DND-41 (cell line): ENCODE measurements around the gene SERPINA3.

Experiments
- ATAC-seq: fragments of 200-7000 bp; cut with Tn5 transposase; 3 replicates; pipeline ENCODE4 v1.9.1; 2021; ENCODE audit warnings: low read depth; ENCODE audit not compliant: insufficient read depth
- DNase-seq: peaks from one replicate; pipeline ENCODE4 v3.0.0-alpha.2; 2020
- H2AFZ ChIP-seq: 2 replicates; pipeline ENCODE4 v1.6.0; 2012; ENCODE audit warnings: low read depth, low read length
- H3K27ac ChIP-seq: 2 replicates; pipeline ENCODE4 v1.5.1; 2012; ENCODE audit warnings: low read length, inconsistent platforms
- H3K27me3 ChIP-seq: fragments of 200-600 bp; sonication (generic); 2 replicates; pipeline ENCODE4 v1.6.0; 2012; ENCODE audit warnings: low read length, mild to moderate bottlenecking, inconsistent platforms; ENCODE audit not compliant: insufficient read depth, poor library complexity
- H3K36me3 ChIP-seq: 2 replicates; pipeline ENCODE4 v1.5.1; 2012; ENCODE audit warnings: low read length, inconsistent platforms; ENCODE audit not compliant: insufficient read depth
- H3K4me1 ChIP-seq: 2 replicates; pipeline ENCODE4 v1.5.1; 2012; ENCODE audit warnings: mild to moderate bottlenecking, low read length; ENCODE audit not compliant: insufficient read depth
- H3K4me2 ChIP-seq: 2 replicates; pipeline ENCODE4 v1.6.0; 2012; ENCODE audit warnings: mild to moderate bottlenecking, moderate library complexity, low read length, inconsistent platforms; ENCODE audit not compliant: insufficient read depth
- H3K4me3 ChIP-seq, 2 experiments: fragments of 200-600 bp in 1 of 2; shearing (Covaris generic) in 1 of 2; 2 replicates each; pipeline ENCODE4 v1.5.1; 2012 to 2016; ENCODE audit warnings: inconsistent platforms in 2 of 2, low read length in 2 of 2, mild to moderate bottlenecking in 2 of 2, low read depth in 1 of 2, moderate library complexity in 1 of 2
- H3K79me2 ChIP-seq: 2 replicates; pipeline ENCODE4 v1.6.0; 2012; ENCODE audit warnings: low read length, inconsistent platforms; ENCODE audit not compliant: insufficient read depth
- H3K9ac ChIP-seq: 2 replicates; pipeline ENCODE4 v1.6.0; 2012; ENCODE audit warnings: low read depth, mild to moderate bottlenecking, inconsistent platforms, low read length, moderate library complexity
- H3K9me3 ChIP-seq: 2 replicates; pipeline ENCODE4 v1.5.1; 2012; ENCODE audit warnings: low read length, moderate library complexity, mild to moderate bottlenecking, inconsistent platforms; ENCODE audit not compliant: insufficient read depth, severe bottlenecking
- H4K20me1 ChIP-seq: 2 replicates; pipeline ENCODE4 v1.6.0; 2012; ENCODE audit warnings: low read length; ENCODE audit not compliant: insufficient read depth
- EZH2 ChIP-seq: IDR thresholded peaks from 3 replicates; pipeline ENCODE4 v1.6.1; 2012; ENCODE audit warnings: borderline replicate concordance, low read depth, mild to moderate bottlenecking, moderate library complexity, low read length, inconsistent platforms; ENCODE audit not compliant: severe bottlenecking
- TF ChIP-seq, protein P1 (sequence below): IDR thresholded peaks from 2 replicates; pipeline ENCODE4 v1.5.1; 2012; ENCODE audit warnings: borderline replicate concordance, low read length, moderate library complexity, mild to moderate bottlenecking; ENCODE audit not compliant: poor library complexity, severe bottlenecking; ENCODE audit errors: extremely low read depth

SERPINA3 gene

DNA sequence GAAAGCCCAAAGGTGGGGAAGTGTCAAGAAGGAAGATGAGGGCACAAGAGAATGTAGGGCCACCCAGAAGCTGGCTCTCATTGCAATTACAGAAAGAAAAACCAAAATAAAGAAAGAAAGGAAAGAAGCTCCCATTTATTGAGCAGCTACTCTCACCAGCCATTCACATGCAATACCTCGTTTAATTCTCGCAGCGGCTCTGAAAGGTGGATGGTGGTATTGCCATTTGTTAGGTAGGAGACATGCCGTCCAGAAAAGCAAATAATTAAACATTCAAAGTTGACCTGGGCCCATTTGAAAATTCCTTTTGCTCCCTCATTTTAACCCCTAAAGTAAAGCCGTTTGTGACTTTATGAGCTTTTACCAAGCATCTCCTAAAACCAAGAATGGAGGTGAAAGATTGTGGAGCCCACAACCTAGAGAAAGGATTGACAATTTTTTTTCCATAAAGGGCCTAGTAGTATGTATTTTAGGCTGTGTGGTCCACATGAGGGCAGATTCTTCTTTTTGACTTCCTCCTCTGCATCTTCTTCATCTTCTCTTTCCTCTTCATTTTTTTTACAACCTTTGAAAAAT is 5.3 kb downstream of the SERPINA3 start:
- Histone ChIP-seq H3K4me1 (no peaks in the 10 kb centered on the region), H3K4me2 (no peak overlapping the region), H4K20me1 (no peaks in the 10 kb centered on the region), H3K27ac (no peak overlapping the region), H3K79me2 (no peaks in the 10 kb centered on the region), H3K9ac (no peak overlapping the region), H3K9me3 (peaks cover 18% of the 10 kb centered on the region), H3K36me3 (no peaks in the 10 kb centered on the region), H3K4me3 (no peak overlapping the region), H3K27me3 (no peaks in the 10 kb centered on the region), H2AFZ (no peak overlapping the region)
- TF ChIP-seq EZH2 = no peak
- TF ChIP-seq, protein P1, sequence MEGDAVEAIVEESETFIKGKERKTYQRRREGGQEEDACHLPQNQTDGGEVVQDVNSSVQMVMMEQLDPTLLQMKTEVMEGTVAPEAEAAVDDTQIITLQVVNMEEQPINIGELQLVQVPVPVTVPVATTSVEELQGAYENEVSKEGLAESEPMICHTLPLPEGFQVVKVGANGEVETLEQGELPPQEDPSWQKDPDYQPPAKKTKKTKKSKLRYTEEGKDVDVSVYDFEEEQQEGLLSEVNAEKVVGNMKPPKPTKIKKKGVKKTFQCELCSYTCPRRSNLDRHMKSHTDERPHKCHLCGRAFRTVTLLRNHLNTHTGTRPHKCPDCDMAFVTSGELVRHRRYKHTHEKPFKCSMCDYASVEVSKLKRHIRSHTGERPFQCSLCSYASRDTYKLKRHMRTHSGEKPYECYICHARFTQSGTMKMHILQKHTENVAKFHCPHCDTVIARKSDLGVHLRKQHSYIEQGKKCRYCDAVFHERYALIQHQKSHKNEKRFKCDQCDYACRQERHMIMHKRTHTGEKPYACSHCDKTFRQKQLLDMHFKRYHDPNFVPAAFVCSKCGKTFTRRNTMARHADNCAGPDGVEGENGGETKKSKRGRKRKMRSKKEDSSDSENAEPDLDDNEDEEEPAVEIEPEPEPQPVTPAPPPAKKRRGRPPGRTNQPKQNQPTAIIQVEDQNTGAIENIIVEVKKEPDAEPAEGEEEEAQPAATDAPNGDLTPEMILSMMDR = no peak
- ATAC-seq (no peak), DNase-seq (no peak)

DNA sequence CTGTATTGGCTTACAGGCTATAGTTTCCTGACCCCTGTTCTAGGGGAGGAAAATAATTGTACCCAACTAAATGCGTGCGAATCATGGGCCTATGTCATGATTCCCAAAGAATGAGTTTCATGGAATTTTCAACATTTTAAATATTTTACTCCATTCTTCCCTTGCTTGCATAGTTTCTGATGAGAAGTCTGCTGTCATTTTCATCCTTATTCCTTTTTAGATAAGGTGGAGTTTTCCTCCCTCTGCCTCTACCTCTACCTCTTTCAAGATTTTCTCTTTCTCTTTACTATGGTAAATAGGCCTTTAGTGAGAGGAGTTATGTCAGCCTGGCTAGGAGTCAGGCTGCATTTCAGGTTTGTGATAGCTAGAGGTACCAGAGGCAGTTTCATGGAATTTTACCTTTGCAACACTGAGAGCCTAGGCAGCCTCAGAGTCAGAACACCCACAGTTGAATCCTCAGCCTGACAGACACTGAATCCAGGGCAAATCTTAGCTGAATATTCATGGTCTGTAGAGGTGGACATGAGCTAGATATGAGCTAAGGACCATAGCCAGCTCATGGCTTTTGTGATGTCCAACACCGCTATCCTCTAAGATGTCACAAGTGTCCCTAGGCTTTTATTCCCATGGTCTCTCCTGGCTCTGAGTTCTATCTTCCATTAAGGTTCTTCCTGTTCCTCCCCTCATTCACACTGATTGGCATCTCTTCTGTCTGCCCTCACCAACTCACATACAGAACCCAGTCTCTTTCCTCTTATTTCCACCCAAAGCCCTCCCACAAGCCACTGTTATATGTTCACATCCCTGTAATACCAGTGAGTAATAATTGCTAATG is 6.0 kb downstream of the SERPINA3 start:
- H2AFZ ChIP-seq = no peak overlapping the region
- H3K36me3 ChIP-seq = no peaks in the 10 kb centered on the region
- no peaks in the 10 kb centered on the region for H3K27me3 ChIP-seq
- ATAC-seq (no peak), DNase-seq (no peak)
- H4K20me1 ChIP-seq = no peaks in the 10 kb centered on the region
- H3K4me1 ChIP-seq = no peaks in the 10 kb centered on the region
- peaks cover 18% of the 10 kb centered on the region for H3K9me3 ChIP-seq
- no peak overlapping the region for H3K4me3 ChIP-seq
- H3K9ac ChIP-seq = no peak overlapping the region
- no peak overlapping the region for H3K4me2 ChIP-seq
- TF ChIP-seq EZH2 = no peak
- TF ChIP-seq, protein P1 = no peak
- no peaks in the 10 kb centered on the region for H3K79me2 ChIP-seq
- H3K27ac ChIP-seq = no peak overlapping the region

DNA sequence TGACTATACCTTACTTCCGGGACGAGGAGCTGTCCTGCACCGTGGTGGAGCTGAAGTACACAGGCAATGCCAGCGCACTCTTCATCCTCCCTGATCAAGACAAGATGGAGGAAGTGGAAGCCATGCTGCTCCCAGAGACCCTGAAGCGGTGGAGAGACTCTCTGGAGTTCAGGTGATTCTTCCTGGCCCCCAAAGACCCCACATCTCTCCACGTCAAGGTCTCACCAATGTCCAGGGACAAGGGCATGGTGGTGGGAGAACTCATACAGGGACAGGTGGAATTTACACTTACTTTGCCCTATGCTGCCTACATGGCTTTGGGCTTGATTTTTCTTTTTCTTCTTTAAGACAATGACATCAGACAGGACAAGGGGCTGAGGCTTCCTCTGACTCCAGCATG is 7.1 kb downstream of the SERPINA3 start:
- no peak overlapping the region for H2AFZ ChIP-seq
- no peak overlapping the region for H3K4me3 ChIP-seq
- H3K27me3 ChIP-seq = no peaks in the 10 kb centered on the region
- no peaks in the 10 kb centered on the region for H3K36me3 ChIP-seq
- H3K27ac ChIP-seq = no peak overlapping the region
- no peak for ATAC-seq
- H3K9ac ChIP-seq = no peak overlapping the region
- no peaks in the 10 kb centered on the region for H4K20me1 ChIP-seq
- H3K9me3 ChIP-seq = peaks cover 18% of the 10 kb centered on the region
- no peaks in the 10 kb centered on the region for H3K79me2 ChIP-seq
- no peak overlapping the region for H3K4me2 ChIP-seq
- TF ChIP-seq, protein P1 = no peak
- TF ChIP-seq EZH2 = no peak
- no peak for DNase-seq
- no peaks in the 10 kb centered on the region for H3K4me1 ChIP-seq
